Measurements from ENCODE around the gene FBXO42. TPM values are rescaled to one million over a fixed set of nuclear protein-coding genes. Genes with fewer than 3 reads are reported as not detected.

Gene FBXO42
- total and polyA plus RNA-seq, 2 of the 8 experiments (the other 6 are each of a cell fraction or from before 2014, with no cell fraction given): 15.1 to 17.0 TPM

- TF ChIP-seq, protein P1, sequence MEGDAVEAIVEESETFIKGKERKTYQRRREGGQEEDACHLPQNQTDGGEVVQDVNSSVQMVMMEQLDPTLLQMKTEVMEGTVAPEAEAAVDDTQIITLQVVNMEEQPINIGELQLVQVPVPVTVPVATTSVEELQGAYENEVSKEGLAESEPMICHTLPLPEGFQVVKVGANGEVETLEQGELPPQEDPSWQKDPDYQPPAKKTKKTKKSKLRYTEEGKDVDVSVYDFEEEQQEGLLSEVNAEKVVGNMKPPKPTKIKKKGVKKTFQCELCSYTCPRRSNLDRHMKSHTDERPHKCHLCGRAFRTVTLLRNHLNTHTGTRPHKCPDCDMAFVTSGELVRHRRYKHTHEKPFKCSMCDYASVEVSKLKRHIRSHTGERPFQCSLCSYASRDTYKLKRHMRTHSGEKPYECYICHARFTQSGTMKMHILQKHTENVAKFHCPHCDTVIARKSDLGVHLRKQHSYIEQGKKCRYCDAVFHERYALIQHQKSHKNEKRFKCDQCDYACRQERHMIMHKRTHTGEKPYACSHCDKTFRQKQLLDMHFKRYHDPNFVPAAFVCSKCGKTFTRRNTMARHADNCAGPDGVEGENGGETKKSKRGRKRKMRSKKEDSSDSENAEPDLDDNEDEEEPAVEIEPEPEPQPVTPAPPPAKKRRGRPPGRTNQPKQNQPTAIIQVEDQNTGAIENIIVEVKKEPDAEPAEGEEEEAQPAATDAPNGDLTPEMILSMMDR (IDR thresholded peaks at IDR 0.05; ENCODE audit: control extremely low read depth in 1 of 3, insufficient read depth in 1 of 3, low read depth in 1 of 3, low read length in 3 of 3): no peak
- no peak for TF ChIP-seq RAD21 (IDR thresholded peaks at IDR 0.05 in 1 of 2, conservative IDR thresholded peaks at IDR 0.05 in 1 of 2; ENCODE audit: low read depth in 2 of 2, low read length in 2 of 2)
Measured at GRCh38 chr1:16398371-16398953, 46.2 kb upstream of the FBXO42 start (continued).
